Activated T-cell treated with anti-CD3 and anti-CD28 coated beads for 1 hour (primary cell): ENCODE results near the gene TSHB.
"Not testable (repeated sequence)": the region's sequence is repeated elsewhere in the genome, so short reads cannot be mapped to it uniquely, and the experiment has no call there.

Experiments used
- DNase-seq: peaks from one replicate; pipeline ENCODE4 v3.0.0-alpha.2; 2020; ENCODE audit warnings: low read depth

The TSHB gene

DNA sequence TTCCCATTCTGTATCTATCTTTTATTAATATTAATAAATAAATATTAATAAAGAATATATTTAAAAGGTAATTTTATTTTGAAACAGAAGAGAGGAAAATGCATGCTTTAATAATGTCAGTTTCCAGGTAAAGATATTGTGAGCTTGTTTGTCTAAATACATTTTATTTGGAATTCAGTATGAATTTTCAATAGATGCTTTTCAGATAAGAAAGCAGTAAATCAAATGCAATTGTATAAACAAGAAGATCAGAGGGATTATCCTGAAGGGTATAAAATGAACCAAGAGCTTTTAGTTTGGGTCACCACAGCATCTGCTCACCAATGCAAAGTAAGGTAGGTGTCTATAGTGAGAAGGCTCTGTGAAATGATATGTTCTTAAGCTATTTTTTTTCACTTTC lies at the start of gene TSHB:
Gene TSHB, plus strand, starts transcription at position 301 of the 400 bp plus-strand sequence. CDS start 3,537 bp downstream, outside the sequence.
- no peak for DNase-seq

DNA sequence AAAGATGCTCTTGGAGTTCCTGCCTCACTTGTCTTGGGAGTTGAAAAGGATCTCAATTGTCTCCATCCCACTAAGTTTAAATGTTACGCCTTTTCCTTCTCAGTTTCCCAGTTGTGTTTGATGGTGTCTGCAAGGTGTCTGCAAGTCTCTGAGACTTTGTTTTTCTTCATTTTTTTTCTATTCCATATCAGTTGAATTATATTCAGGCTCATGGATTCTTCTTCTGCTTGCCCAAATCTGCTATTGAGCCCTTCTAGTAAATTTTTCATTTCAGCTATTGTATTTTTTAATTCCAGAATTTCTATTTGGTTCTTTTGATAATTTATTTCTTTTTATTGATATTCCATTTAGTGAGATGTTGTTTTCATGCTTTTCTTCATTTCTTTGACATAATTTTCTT lies 47.4 kb upstream of the TSHB start:
- no peak for DNase-seq

GRCh38 chr1:114986286-114986685 lies 43.3 kb upstream of the TSHB start:
- DNase-seq, result no peak

DNA sequence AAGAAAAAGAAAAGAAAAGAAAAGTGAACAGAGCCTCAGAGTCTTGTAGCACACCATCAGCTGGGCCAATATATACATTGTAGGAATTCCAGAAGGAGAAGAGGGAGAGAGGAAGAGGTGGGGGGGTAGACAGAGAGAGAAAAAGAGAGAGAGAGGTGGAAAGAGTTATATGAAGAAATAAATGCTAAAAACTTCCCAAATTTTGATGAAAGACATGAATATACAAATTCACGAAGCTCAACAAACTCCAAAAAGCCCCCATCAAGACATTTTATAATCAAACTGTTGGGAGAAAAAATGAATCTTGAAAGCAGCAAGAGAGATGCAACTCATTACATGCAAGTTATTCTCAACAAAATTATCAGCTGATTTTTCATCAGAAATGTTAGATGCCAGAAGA lies 41.5 kb upstream of the TSHB start:
- no peak for DNase-seq

GRCh38 chr1:114997510-114998289 lies 31.9 kb upstream of the TSHB start:
- no peak for DNase-seq

DNA sequence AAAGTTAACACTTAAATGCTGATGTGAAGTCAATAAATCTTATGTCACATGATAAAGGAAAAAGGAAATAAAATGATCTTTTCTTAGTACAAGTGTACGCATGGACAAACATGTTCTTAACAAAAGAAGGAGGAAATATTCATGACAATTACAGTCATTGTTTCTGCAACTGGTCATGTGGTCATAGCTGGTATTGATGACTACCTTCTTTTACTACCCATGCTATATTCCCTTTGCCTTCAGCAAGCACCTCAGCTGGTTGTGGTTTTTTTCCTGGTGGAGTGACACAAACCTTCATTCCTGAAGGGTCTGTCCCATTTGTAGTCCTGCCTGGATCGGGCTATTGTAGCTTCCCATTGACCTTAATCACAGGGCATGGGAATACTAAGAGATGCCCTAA lies 23.4 kb upstream of the TSHB start:
- no peak for DNase-seq

- no peak for DNase-seq
Measured at GRCh38 chr1:115012006-115012405, 17.6 kb upstream of the TSHB start.

DNA sequence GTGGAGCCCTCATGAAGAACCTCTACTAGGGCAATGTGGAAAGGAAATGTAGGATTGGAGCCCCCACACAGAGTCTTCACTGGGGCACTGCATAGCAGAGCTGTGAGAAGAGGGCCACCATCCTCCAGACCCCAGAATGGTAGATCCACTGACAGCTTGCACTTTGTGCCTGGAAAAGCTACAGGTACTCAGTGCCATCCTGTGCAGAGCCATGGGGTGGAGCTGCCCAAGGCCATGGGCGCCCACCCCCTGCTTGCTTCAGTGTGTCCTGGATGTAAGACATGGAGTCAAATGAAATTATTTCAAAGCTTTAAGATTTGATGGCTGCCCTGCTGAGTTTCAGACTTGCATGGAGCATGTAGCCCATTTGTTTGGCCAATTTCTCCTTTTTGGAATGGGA lies 17.2 kb upstream of the TSHB start:
- DNase-seq, result no peak

GRCh38 chr1:115013792-115014191 lies 15.8 kb upstream of the TSHB start:
- no peak for DNase-seq

DNA sequence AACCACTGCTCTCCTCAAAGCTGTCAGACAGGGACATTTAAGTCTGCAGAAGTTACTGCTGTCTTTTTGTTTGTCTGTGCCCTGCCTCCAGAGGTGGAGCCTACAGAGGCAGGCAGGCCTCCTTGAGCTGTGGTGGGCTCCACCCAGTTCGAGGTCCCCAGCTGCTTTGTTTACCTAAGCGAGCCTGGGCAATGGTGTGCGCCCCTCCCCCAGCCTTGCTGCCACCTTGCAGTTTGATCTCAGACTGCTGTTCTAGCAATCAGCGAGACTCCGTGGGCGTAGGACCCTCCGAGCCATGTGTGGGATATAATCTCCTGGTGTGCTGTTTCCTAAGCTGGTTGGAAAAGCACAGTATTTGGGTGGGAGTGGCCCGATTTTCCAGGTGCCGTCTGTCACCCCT lies 10.1 kb upstream of the TSHB start:
- DNase-seq, result not testable (repeated sequence)

- no peak for DNase-seq
Measured at GRCh38 chr1:115021145-115021544, 8.5 kb upstream of the TSHB start.

GRCh38 chr1:115023593-115023992 lies 6.0 kb upstream of the TSHB start:
- DNase-seq, result no peak

GRCh38 chr1:115031595-115031994 lies 2.0 kb downstream of the TSHB start:
- DNase-seq, result no peak

DNA sequence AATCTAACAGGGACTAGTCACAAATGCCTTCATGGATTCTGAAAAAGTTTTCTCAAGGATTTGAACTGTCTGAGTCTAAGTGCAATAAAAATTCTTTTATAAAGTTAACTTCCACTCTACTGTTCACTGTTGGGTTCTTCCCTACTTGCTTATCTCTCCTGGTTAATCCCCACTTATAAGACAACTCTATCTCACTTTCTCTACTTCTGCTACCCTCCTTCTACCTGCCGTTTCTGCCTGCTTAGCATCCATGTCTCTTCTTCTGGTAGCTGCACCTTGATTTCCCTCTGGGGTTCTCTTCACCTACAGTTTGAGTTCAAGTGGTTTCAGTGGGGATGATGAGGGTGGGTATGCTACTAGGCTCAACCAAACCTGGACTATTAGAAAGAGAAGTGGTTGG lies 6.0 kb downstream of the TSHB start:
- DNase-seq, result no peak

DNA sequence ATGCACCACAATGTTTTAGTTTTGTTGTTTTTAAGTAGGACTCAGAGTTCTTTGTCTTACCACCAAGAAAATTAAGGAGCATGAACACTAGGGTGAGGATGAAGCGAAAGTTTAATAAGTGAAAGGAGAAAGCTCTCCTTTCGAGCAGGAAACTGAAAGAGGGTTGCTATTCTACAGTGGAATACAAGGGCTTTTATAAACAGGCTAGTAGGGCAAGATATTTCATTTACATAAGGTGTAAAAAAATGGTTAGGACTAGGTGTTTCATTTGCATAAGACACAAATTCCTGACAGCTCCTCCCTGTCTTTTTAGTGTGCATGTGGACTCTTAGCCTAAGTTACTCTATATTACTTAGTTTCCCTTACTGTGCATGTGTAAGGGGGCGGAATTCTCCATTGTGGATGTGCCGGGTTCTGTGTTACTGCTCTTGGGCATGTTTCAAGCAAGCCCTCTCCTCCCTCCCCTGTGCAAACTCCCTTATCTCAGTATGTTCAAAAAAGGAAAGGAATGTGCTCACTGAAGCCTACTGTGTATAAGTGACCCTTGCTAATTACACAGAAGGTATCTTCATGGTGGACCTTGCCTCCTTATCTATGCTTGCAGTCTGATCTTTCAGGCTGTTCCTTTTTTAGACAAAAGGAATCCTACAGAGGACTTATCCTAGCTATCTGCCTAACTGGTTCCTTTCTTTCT lies 7.3 kb downstream of the TSHB start:
- no peak for DNase-seq

- DNase-seq, result no peak
Measured at GRCh38 chr1:115040501-115040900, 10.9 kb downstream of the TSHB start.

GRCh38 chr1:115041654-115042053 lies 12.0 kb downstream of the TSHB start:
- DNase-seq, result no peak

GRCh38 chr1:115046751-115047150 lies 17.1 kb downstream of the TSHB start:
- DNase-seq, result no peak

GRCh38 chr1:115051850-115052249 lies 22.2 kb downstream of the TSHB start:
- DNase-seq, result no peak

DNA sequence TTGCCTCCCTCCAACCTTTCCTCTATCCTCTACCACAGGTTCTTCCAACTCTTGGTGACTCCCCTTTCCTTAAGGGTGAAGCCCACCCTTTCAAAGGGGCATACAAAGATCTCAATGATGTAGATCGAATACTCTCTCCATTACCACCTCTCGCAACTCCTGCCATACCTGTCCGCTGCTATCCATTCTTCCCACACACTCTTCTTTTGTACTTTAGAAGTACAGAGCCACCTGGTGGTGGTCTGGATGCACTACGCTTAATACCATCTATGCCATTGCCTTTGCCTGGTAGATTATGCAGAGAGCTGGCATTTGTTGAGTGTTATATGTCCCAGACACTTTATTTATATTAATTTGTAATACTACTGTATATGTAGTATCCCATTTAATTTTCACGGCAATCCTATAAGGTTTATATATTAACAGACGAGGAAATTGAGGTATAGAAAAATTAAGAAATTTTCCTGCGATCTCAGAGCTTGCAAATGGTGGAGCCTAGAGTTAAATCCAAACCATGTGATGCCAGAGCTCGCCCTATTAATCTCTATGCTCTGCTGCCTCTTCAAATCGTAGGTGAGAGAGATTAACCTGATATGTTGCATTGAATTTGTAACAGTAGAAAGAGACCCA lies 22.9 kb downstream of the TSHB start:
- DNase-seq, result peak; percentile 34

- DNase-seq, result no peak
Measured at GRCh38 chr1:115056395-115056798, 26.8 kb downstream of the TSHB start.

DNA sequence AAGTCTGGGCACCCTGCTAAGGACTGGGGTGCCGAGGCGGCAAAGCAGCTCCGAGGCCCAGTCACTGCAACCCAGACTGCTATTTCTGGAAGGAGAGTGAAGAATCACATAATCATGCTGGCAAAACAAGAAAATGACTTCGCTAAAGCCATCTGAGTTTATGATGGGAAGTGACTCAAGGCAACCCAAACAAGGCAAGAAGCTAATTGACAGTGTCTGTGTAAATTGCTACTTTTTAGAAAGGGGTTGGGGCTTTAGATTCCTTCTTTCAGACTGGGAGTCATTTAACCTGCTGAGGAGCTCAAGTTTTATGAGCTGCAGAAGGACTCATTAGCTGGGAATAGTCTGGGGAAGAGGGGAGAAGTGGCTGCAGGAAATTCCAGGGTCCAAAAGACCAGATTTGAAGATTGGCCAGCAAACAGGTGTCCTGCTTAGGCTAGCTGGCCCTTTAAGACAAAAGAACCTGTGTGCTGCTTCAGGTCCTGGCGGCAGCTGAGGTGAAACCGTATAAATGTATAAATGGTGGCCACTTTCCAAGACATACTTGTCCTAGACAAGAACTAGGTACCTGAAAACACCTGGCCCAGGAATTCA lies 28.1 kb downstream of the TSHB start:
- no peak for DNase-seq

GRCh38 chr1:115059316-115059715 lies 29.7 kb downstream of the TSHB start:
- no peak for DNase-seq
